ENCODE data around the gene MELTF.
A peak's percentile ranks its signal among the peaks of the same experiment; 100 is the strongest.

Gene MELTF

DNA sequence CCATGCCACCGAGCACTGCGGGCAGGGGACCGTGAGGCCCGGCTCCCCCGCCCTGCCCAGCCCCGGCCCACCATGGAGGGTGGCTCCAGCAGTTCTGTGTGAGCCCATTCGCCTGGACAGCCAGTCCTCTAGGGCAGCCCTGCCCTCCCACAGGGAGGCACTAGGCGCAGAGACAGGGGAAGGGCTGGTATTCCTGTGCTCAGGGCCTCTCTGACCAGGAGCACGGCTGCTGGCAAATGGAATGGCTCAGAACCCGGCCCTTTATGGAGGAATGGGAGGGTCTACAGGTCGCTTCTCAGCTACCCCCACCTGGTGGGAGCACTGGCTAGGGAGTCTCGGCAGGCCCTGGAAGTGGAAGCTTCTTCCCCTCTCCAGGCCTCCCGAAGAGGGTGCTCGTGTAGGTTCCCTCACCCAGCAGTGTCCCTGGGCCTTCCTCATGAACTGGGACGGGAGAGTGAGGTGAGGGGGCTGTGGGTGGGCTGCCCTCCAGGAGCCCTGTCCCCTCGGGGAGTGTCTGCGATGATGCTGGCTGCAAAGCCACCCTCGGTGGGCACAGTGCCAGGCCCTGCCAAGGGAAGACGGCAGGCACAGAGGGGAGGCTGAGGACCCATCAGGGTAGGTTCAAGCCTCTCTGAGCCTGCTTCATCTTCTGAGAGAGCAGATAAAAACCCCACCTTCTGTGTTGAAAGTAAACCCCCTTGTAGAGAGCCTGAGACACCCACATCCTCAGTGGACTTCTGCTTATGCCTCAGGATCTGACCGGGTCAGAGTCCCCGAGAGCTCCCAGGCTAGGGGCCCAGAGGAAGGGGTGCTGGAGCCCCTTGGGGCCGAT lies 1.5 kb downstream of the MELTF start:
- H3K27ac ChIP-seq = no peak overlapping the region
- H3K4me1 ChIP-seq (ENCODE audit: low read depth, poor library complexity, severe bottlenecking) = peaks cover 4% of the 10 kb centered on the region
- no peaks in the 10 kb centered on the region for H4K20me1 ChIP-seq (ENCODE audit: insufficient read depth)
- no peaks in the 10 kb centered on the region for H3K27me3 ChIP-seq (ENCODE audit: insufficient read depth, low read depth)
- no peak overlapping the region for H3K4me3 ChIP-seq (IDR thresholded peaks at IDR 0.05; ENCODE audit: insufficient read depth, low read depth, low read length)
- TF ChIP-seq, protein P1, sequence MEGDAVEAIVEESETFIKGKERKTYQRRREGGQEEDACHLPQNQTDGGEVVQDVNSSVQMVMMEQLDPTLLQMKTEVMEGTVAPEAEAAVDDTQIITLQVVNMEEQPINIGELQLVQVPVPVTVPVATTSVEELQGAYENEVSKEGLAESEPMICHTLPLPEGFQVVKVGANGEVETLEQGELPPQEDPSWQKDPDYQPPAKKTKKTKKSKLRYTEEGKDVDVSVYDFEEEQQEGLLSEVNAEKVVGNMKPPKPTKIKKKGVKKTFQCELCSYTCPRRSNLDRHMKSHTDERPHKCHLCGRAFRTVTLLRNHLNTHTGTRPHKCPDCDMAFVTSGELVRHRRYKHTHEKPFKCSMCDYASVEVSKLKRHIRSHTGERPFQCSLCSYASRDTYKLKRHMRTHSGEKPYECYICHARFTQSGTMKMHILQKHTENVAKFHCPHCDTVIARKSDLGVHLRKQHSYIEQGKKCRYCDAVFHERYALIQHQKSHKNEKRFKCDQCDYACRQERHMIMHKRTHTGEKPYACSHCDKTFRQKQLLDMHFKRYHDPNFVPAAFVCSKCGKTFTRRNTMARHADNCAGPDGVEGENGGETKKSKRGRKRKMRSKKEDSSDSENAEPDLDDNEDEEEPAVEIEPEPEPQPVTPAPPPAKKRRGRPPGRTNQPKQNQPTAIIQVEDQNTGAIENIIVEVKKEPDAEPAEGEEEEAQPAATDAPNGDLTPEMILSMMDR (conservative IDR thresholded peaks at IDR 0.05; ENCODE audit: low read depth, low read length) = no peak
- no peaks in the 10 kb centered on the region for H3K36me3 ChIP-seq (ENCODE audit: insufficient read depth)
- H3K4me2 ChIP-seq = peak overlapping the region; percentile 59; the same call in 1 of the 2 replicates
- no peaks in the 10 kb centered on the region for H3K79me2 ChIP-seq (ENCODE audit: insufficient read depth, low read depth)
- peak overlapping the region; percentile 76; the same call in 1 of the 2 replicates for H3K9ac ChIP-seq
- peak overlapping the region; percentile 99; the same call in 1 of the 2 replicates for H2AFZ ChIP-seq (ENCODE audit: low read depth)

DNA sequence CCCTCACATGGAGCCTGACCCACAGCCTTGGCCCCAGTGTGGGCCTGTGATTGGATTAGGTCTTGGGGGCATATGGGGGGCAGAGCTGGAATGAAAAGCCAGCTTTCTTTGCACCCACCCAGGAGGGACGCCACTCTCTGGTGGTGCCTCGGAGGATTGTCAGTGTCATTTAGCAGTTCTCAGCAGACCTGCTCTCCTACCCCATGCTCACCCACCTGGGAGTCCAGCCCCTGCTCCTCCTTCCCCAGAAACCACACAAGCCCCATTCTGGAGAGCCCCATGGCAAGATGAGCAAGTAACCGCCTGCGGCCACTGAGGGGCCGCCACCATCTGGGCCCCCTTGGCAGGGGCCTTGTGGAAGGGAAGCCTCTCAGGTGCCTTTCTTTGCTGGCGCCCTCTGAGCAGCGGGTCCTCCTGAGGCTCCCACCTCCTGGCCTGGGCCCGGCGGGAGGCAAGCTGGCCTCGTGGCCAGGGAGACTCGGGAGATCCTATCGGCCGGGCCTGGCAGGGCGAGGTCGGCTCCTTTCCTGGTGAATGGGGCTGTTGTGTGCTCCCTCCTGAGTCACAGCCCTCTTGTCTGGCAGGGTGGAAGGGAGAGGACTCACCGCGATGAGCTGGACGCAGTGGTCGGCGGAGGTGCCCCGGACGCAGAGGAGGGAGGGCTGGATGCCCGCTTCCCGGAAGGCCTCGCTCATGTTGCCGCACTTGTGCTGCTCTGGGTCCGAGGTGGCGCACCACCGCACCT lies 2.3 kb downstream of the MELTF start:
- no peaks in the 10 kb centered on the region for H4K20me1 ChIP-seq (ENCODE audit: insufficient read depth)
- H3K9ac ChIP-seq = no peak overlapping the region
- H3K4me2 ChIP-seq = no peak overlapping the region

DNA sequence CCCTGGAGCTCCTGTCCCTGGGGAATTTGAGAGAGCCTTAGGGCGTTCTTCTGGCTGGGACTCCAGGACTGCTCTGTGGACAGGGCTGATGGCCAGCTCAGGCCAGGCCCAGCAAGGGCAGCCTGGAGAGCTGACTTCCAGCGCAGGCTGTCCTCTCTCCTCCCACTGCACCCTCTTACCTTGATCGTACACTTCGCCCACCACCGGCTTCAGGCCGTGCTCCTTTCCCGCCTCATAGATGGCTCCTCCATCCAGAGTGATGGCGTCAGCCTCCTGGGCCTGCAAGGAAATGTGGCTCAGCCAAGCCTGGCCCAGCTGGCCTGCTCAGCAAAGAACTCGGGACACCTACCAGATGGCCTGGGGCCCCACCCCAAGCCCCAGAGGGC lies 3.1 kb downstream of the MELTF start:
- H4K20me1 ChIP-seq (ENCODE audit: insufficient read depth) = no peaks in the 10 kb centered on the region
- TF ChIP-seq, protein P1 (conservative IDR thresholded peaks at IDR 0.05; ENCODE audit: low read depth, low read length) = no peak
- H3K79me2 ChIP-seq (ENCODE audit: insufficient read depth, low read depth) = no peaks in the 10 kb centered on the region
- peaks cover 4% of the 10 kb centered on the region for H3K4me1 ChIP-seq (ENCODE audit: low read depth, poor library complexity, severe bottlenecking)
- H3K4me2 ChIP-seq = no peak overlapping the region
- no peak overlapping the region for H3K27ac ChIP-seq
- H3K9ac ChIP-seq = no peak overlapping the region
- H2AFZ ChIP-seq (ENCODE audit: low read depth) = no peak overlapping the region
- no peaks in the 10 kb centered on the region for H3K27me3 ChIP-seq (ENCODE audit: insufficient read depth, low read depth)
- no peaks in the 10 kb centered on the region for H3K36me3 ChIP-seq (ENCODE audit: insufficient read depth)
- H3K4me3 ChIP-seq (IDR thresholded peaks at IDR 0.05; ENCODE audit: insufficient read depth, low read depth, low read length) = no peak overlapping the region

More for the DNA sequence above, 2.3 kb downstream of the MELTF start:
- H2AFZ ChIP-seq (ENCODE audit: low read depth) = no peak overlapping the region
- H3K36me3 ChIP-seq (ENCODE audit: insufficient read depth) = no peaks in the 10 kb centered on the region
- peaks cover 4% of the 10 kb centered on the region for H3K4me1 ChIP-seq (ENCODE audit: low read depth, poor library complexity, severe bottlenecking)
- TF ChIP-seq, protein P1 (conservative IDR thresholded peaks at IDR 0.05; ENCODE audit: low read depth, low read length) = no peak
- no peak overlapping the region for H3K27ac ChIP-seq
- H3K79me2 ChIP-seq (ENCODE audit: insufficient read depth, low read depth) = no peaks in the 10 kb centered on the region
- no peak overlapping the region for H3K4me3 ChIP-seq (IDR thresholded peaks at IDR 0.05; ENCODE audit: insufficient read depth, low read depth, low read length)
- H3K27me3 ChIP-seq (ENCODE audit: insufficient read depth, low read depth) = no peaks in the 10 kb centered on the region

DNA sequence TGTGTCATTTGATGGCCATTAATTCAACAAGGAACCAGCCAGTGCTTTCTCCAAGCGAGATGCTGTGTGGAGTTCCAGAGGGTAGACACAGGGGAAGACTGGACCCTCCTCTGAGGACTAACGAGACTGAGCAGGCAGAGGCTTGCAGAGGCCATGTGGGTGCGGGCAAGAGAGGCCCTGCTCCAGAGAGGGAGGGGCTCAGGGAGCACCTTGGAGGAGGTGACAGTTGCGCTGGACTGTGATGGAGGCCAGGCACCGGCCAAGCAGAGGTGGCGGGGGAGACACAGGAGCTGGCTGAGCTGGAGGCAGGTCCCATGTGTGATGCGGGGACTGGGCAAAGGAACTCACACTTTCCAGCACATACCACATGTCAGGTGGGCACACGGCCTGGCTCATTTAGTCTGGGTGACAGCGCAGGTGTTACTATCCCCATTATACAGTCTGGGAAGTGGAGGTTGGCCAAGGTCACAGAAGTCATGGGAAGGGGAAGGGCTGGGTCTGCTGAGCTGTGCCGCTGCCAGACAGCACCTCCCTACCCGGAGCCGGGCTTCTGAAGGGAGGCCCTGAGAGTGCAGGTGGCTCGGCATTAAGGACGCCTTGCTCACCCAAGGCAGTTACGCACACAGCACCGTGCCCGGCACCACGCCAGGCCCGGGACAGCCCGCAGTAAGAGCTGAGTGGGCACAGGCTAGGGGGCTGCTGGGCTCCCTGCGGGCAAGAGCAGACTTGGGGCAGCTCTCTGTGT lies 3.7 kb downstream of the MELTF start:
- H3K27me3 ChIP-seq (ENCODE audit: insufficient read depth, low read depth) = no peaks in the 10 kb centered on the region
- H3K36me3 ChIP-seq (ENCODE audit: insufficient read depth) = no peaks in the 10 kb centered on the region
- no peak overlapping the region for H3K9ac ChIP-seq
- no peak overlapping the region for H3K27ac ChIP-seq
- no peaks in the 10 kb centered on the region for H3K79me2 ChIP-seq (ENCODE audit: insufficient read depth, low read depth)
- H3K4me2 ChIP-seq = no peak overlapping the region
- no peak overlapping the region for H3K4me3 ChIP-seq (IDR thresholded peaks at IDR 0.05; ENCODE audit: insufficient read depth, low read depth, low read length)
- peaks cover 4% of the 10 kb centered on the region for H3K4me1 ChIP-seq (ENCODE audit: low read depth, poor library complexity, severe bottlenecking)
- no peaks in the 10 kb centered on the region for H4K20me1 ChIP-seq (ENCODE audit: insufficient read depth)
- TF ChIP-seq, protein P1 (conservative IDR thresholded peaks at IDR 0.05; ENCODE audit: low read depth, low read length) = no peak
- H2AFZ ChIP-seq (ENCODE audit: low read depth) = no peak overlapping the region
